GM19238 (cell line): Measurements from ENCODE around the gene HSPA1A.
"Not testable (repeated sequence)": the region's sequence is repeated elsewhere in the genome, so short reads cannot be mapped to it uniquely, and the experiment has no call there.

Experiments used
- DNase-seq: peaks from one replicate; pipeline ENCODE4 v3.0.0; 2011; ENCODE audit warnings: low spot score; ENCODE audit not compliant: insufficient read length

The HSPA1A gene

GRCh38 chr6:31808599-31808998, 6.7 kb upstream of the HSPA1A start:
- not testable (repeated sequence) for DNase-seq

- DNase-seq, result no peak
Observed at GRCh38 chr6:31811645-31812044, 3.7 kb upstream of the HSPA1A start.

- no peak for DNase-seq
Observed at GRCh38 chr6:31813465-31813849, 1.9 kb upstream of the HSPA1A start.

GRCh38 chr6:31814677-31815024, 692 bp upstream of the HSPA1A start:
- DNase-seq, result peak; percentile 65

GRCh38 chr6:31817133-31817928, 2.0 kb downstream of the HSPA1A start:
- DNase-seq, result not testable (repeated sequence)

- DNase-seq, result not testable (repeated sequence)
Observed at GRCh38 chr6:31817929-31818511, 2.7 kb downstream of the HSPA1A start.

- no peak for DNase-seq
Observed at GRCh38 chr6:31819871-31820299, 4.5 kb downstream of the HSPA1A start.

GRCh38 chr6:31820399-31820798, 5.1 kb downstream of the HSPA1A start:
- DNase-seq, result not testable (repeated sequence)

- DNase-seq, result peak; percentile 45
Observed at GRCh38 chr6:31821301-31822035, 6.1 kb downstream of the HSPA1A start.

GRCh38 chr6:31822036-31822821, 6.9 kb downstream of the HSPA1A start:
- peak; percentile 41 for DNase-seq

- DNase-seq, result not testable (repeated sequence)
Observed at GRCh38 chr6:31823592-31824196, 8.4 kb downstream of the HSPA1A start.

GRCh38 chr6:31825553-31825952, 10.2 kb downstream of the HSPA1A start:
- DNase-seq, result no peak

- peak; percentile 49 for DNase-seq
Observed at GRCh38 chr6:31826793-31827285, 11.5 kb downstream of the HSPA1A start.

- DNase-seq, result peak; percentile 85
Observed at GRCh38 chr6:31827286-31828079, 12.1 kb downstream of the HSPA1A start, which contains the start of gene HSPA1B. Gene HSPA1B, plus strand, starts transcription at chr6:31827738. Its CDS starts 213 bp downstream, at chr6:31827951.

GRCh38 chr6:31829633-31830283, 14.4 kb downstream of the HSPA1A start:
- DNase-seq, result no peak

GRCh38 chr6:31830886-31831335, 15.6 kb downstream of the HSPA1A start:
- no peak for DNase-seq

- DNase-seq, result no peak
Observed at GRCh38 chr6:31831350-31832215, 16.2 kb downstream of the HSPA1A start.
